NCI-H2196 treated with DMSO at 0.1 percent for 48 hours (cell line): ENCODE measurements around the gene USHBP1.

ENCODE experiments used
- DNase-seq: peaks from one replicate; lab custom pipeline; 2025; ENCODE audit not compliant: unreplicated experiment; lab: John Stamatoyannopoulos, UW

The USHBP1 gene

GRCh38 chr19:17240826-17241399 lies 23.6 kb downstream of the USHBP1 start:
- no peak for DNase-seq

- DNase-seq = no peak
These were observed 24.3 kb downstream of the USHBP1 start for GRCh38 chr19:17240062-17240752.

GRCh38 chr19:17237747-17238706 lies 26.5 kb downstream of the USHBP1 start:
- no peak for DNase-seq

GRCh38 chr19:17236811-17237543 lies 27.6 kb downstream of the USHBP1 start:
- DNase-seq = no peak

- DNase-seq = peak; percentile 60
These were observed 28.4 kb downstream of the USHBP1 start for GRCh38 chr19:17235971-17236777.

- peak; percentile 60 for DNase-seq
These were observed 29.1 kb downstream of the USHBP1 start for GRCh38 chr19:17235300-17235970.

GRCh38 chr19:17234911-17235299 lies 29.6 kb downstream of the USHBP1 start:
- DNase-seq = no peak

- DNase-seq = no peak
These were observed 32.3 kb downstream of the USHBP1 start for GRCh38 chr19:17232258-17232657.

GRCh38 chr19:17229890-17230289 lies 34.7 kb downstream of the USHBP1 start:
- DNase-seq = no peak

- no peak for DNase-seq
These were observed 36.7 kb downstream of the USHBP1 start for GRCh38 chr19:17227798-17228367.

GRCh38 chr19:17226002-17226933 lies 38.3 kb downstream of the USHBP1 start, which contains the start of gene OCEL1:
OCEL1 (plus strand) TSS chr19:17226226; CDS start chr19:17226248, 22 bp downstream.
- peak; percentile 95 for DNase-seq

GRCh38 chr19:17225053-17225452 lies 39.5 kb downstream of the USHBP1 start:
- DNase-seq = no peak

GRCh38 chr19:17220207-17220758 lies 44.3 kb downstream of the USHBP1 start:
- DNase-seq = no peak

GRCh38 chr19:17219286-17219685 lies 45.3 kb downstream of the USHBP1 start:
- DNase-seq = no peak

GRCh38 chr19:17216058-17216670 lies 48.4 kb downstream of the USHBP1 start:
- DNase-seq = no peak

- DNase-seq = peak; percentile 92
These were observed 49.2 kb downstream of the USHBP1 start, which contains the start of gene USE1 for GRCh38 chr19:17215127-17215971. USE1 (plus strand) TSS chr19:17215357; CDS start chr19:17215406, 49 bp downstream.
